ENCODE results near the gene CHCHD3. TPM values are rescaled to one million over a fixed set of nuclear protein-coding genes. Genes with fewer than 3 reads are reported as not detected.
A peak's percentile ranks its signal among the peaks of the same experiment; 100 is the strongest.

Gene CHCHD3
- total and polyA plus RNA-seq, 2 donors (not counting 1 experiment from before 2014, with no cell fraction given), result 80.8 to 94.0 TPM

- Histone ChIP-seq H3K4me2 (ENCODE audit: extremely low read depth, insufficient read depth, low read length) (no peak overlapping the region), H3K27ac (ENCODE audit: insufficient read depth, low read length) (no peak overlapping the region), H3K4me3 (replicated peaks in 1 of 4; ENCODE audit: control extremely low read depth in 1 of 4, insufficient read depth in 1 of 4, low read depth in 3 of 4, low read length in 4 of 4) (no peak overlapping the region), H3K9ac (ENCODE audit: insufficient read depth, low read length) (no peak overlapping the region), H3K36me3 (ENCODE audit: control insufficient read depth, insufficient read depth, low read length) (no peaks in the 10 kb centered on the region), H3K27me3 (ENCODE audit: control insufficient read depth, insufficient read depth, low read length) (no peaks in the 10 kb centered on the region), H3K4me1 (ENCODE audit: control insufficient read depth, extremely low read depth, insufficient read depth, low read length) (peaks cover 17% of the 10 kb centered on the region), H3K79me2 (ENCODE audit: control insufficient read depth, insufficient read depth, low read length) (no peaks in the 10 kb centered on the region), H4K20me1 (ENCODE audit: control insufficient read depth, extremely low read depth, insufficient read depth, low read length) (no peaks in the 10 kb centered on the region), H2AFZ (ENCODE audit: low read length) (no peak overlapping the region), H3K9me3 (ENCODE audit: control insufficient read depth, insufficient read depth, low read depth, low read length) (no peaks in the 10 kb centered on the region)
- TF ChIP-seq EZH2 (IDR thresholded peaks at IDR 0.05; ENCODE audit: low read length, missing control alignments), result no peak
- no peak for TF ChIP-seq CTCF (conservative IDR thresholded peaks at IDR 0.05 in 1 of 2, IDR thresholded peaks at IDR 0.05 in 1 of 2; ENCODE audit: low read depth in 1 of 2, low read length in 2 of 2)
- peak; percentile 78 to 97 for DNase-seq (ENCODE audit: low read depth in 2 of 2)
Observed at GRCh38 chr7:132738254-132738653, 343.6 kb downstream of the CHCHD3 start.

GRCh38 chr7:132735476-132735875 is 346.4 kb downstream of the CHCHD3 start:
- Histone ChIP-seq H3K4me1 (ENCODE audit: control insufficient read depth, extremely low read depth, insufficient read depth, low read length) (peaks cover 15% of the 10 kb centered on the region), H3K79me2 (ENCODE audit: control insufficient read depth, insufficient read depth, low read length) (no peaks in the 10 kb centered on the region), H2AFZ (ENCODE audit: low read length) (no peak overlapping the region), H4K20me1 (ENCODE audit: control insufficient read depth, extremely low read depth, insufficient read depth, low read length) (no peaks in the 10 kb centered on the region), H3K9ac (ENCODE audit: insufficient read depth, low read length) (no peak overlapping the region), H3K36me3 (ENCODE audit: control insufficient read depth, insufficient read depth, low read length) (no peaks in the 10 kb centered on the region), H3K9me3 (ENCODE audit: control insufficient read depth, insufficient read depth, low read depth, low read length) (no peaks in the 10 kb centered on the region), H3K4me3 (replicated peaks in 1 of 4; ENCODE audit: control extremely low read depth in 1 of 4, insufficient read depth in 1 of 4, low read depth in 3 of 4, low read length in 4 of 4) (no peak overlapping the region), H3K27me3 (ENCODE audit: control insufficient read depth, insufficient read depth, low read length) (no peaks in the 10 kb centered on the region), H3K4me2 (ENCODE audit: extremely low read depth, insufficient read depth, low read length) (no peak overlapping the region), H3K27ac (ENCODE audit: insufficient read depth, low read length) (no peak overlapping the region)
- no peak for TF ChIP-seq EZH2 (IDR thresholded peaks at IDR 0.05; ENCODE audit: low read length, missing control alignments)
- no peak for TF ChIP-seq CTCF (conservative IDR thresholded peaks at IDR 0.05 in 1 of 2, IDR thresholded peaks at IDR 0.05 in 1 of 2; ENCODE audit: low read depth in 1 of 2, low read length in 2 of 2)
- DNase-seq (ENCODE audit: low read depth in 2 of 2), result no peak

Other genes starting within 250 kb of the CHCHD3 start
- gene EXOC4, start 171.0 kb upstream of the CHCHD3 start, total RNA-seq, result 118 and 158 TPM in 2 replicates
- 77.3 and 79.6 TPM in 2 replicates for gene EXOC4, start 171.0 kb upstream of the CHCHD3 start, polyA plus RNA-seq